ENCODE measurements around the gene NBAS. TPM values are rescaled to one million over a fixed set of nuclear protein-coding genes. Genes with fewer than 3 reads are reported as not detected.
"Not testable (repeated sequence)": the region's sequence is repeated elsewhere in the genome, so short reads cannot be mapped to it uniquely, and the experiment has no call there.

Gene NBAS
- polyA plus RNA-seq, 1 donor from 2014 or later: 31.9 TPM

DNA sequence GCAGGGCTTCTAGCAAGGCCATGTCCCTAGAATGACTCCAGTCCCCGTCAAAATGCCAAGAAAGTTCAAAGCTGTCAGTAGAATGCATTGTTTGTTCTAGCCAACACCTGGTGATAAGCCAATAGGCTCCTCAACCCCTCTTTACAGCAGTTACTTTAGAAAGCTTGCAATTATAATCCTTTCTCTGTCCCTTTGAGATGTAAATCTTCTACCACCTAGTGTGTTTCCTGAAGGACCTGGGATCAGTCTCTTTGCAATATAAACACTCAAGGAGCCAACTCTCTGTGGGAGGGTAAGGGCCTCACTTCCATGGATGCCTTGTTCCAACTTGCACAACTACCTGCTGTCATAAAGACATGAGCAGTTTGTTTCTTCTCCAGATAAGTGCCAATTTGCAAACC is 301.8 kb downstream of the NBAS start:
- TF ChIP-seq, protein P1, sequence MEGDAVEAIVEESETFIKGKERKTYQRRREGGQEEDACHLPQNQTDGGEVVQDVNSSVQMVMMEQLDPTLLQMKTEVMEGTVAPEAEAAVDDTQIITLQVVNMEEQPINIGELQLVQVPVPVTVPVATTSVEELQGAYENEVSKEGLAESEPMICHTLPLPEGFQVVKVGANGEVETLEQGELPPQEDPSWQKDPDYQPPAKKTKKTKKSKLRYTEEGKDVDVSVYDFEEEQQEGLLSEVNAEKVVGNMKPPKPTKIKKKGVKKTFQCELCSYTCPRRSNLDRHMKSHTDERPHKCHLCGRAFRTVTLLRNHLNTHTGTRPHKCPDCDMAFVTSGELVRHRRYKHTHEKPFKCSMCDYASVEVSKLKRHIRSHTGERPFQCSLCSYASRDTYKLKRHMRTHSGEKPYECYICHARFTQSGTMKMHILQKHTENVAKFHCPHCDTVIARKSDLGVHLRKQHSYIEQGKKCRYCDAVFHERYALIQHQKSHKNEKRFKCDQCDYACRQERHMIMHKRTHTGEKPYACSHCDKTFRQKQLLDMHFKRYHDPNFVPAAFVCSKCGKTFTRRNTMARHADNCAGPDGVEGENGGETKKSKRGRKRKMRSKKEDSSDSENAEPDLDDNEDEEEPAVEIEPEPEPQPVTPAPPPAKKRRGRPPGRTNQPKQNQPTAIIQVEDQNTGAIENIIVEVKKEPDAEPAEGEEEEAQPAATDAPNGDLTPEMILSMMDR (IDR thresholded peaks at IDR 0.05; ENCODE audit: poor library complexity, severe bottlenecking): no peak
- TF ChIP-seq EZH2 (IDR thresholded peaks at IDR 0.05; ENCODE audit: borderline replicate concordance, insufficient read depth, low read length, poor library complexity, severe bottlenecking) (no peak), EP300 (conservative IDR thresholded peaks at IDR 0.05; ENCODE audit: poor library complexity, severe bottlenecking) (no peak), TAF1 (IDR thresholded peaks at IDR 0.05; ENCODE audit: low read depth) (no peak), POLR2AphosphoS5 (IDR thresholded peaks at IDR 0.05) (no peak), MXI1 (conservative IDR thresholded peaks at IDR 0.05; ENCODE audit: poor library complexity, severe bottlenecking) (no peak), RAD21 (conservative IDR thresholded peaks at IDR 0.05) (no peak), SMC3 (conservative IDR thresholded peaks at IDR 0.05; ENCODE audit: poor library complexity) (no peak)
- TF ChIP-seq, protein P2, sequence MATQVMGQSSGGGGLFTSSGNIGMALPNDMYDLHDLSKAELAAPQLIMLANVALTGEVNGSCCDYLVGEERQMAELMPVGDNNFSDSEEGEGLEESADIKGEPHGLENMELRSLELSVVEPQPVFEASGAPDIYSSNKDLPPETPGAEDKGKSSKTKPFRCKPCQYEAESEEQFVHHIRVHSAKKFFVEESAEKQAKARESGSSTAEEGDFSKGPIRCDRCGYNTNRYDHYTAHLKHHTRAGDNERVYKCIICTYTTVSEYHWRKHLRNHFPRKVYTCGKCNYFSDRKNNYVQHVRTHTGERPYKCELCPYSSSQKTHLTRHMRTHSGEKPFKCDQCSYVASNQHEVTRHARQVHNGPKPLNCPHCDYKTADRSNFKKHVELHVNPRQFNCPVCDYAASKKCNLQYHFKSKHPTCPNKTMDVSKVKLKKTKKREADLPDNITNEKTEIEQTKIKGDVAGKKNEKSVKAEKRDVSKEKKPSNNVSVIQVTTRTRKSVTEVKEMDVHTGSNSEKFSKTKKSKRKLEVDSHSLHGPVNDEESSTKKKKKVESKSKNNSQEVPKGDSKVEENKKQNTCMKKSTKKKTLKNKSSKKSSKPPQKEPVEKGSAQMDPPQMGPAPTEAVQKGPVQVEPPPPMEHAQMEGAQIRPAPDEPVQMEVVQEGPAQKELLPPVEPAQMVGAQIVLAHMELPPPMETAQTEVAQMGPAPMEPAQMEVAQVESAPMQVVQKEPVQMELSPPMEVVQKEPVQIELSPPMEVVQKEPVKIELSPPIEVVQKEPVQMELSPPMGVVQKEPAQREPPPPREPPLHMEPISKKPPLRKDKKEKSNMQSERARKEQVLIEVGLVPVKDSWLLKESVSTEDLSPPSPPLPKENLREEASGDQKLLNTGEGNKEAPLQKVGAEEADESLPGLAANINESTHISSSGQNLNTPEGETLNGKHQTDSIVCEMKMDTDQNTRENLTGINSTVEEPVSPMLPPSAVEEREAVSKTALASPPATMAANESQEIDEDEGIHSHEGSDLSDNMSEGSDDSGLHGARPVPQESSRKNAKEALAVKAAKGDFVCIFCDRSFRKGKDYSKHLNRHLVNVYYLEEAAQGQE (IDR thresholded peaks at IDR 0.05; ENCODE audit: borderline replicate concordance): no peak
- Histone ChIP-seq H4K20me1 (ENCODE audit: insufficient read depth) (no peaks in the 10 kb centered on the region), H2AFZ (ENCODE audit: low read depth, low read length) (no peak overlapping the region), H3K36me3 (ENCODE audit: insufficient read depth, low read length) (no peaks in the 10 kb centered on the region), H3K79me2 (replicated peaks; ENCODE audit: insufficient read depth, low read length) (no peaks in the 10 kb centered on the region), H3K9me2 (ENCODE audit: insufficient read depth, low read length) (no peaks in the 10 kb centered on the region), H3K4me2 (ENCODE audit: low read length) (no peak overlapping the region), H3K4me3 (ENCODE audit: low read length) (no peak overlapping the region), H3K27me3 (ENCODE audit: insufficient read depth, low read depth, low read length) (no peaks in the 10 kb centered on the region), H3K9me3 (ENCODE audit: low read length) (no peaks in the 10 kb centered on the region), H3F3A (ENCODE audit: insufficient read depth, low read length, poor library complexity, severe bottlenecking) (no peaks in the 10 kb centered on the region), H3K27ac (ENCODE audit: low read length) (no peak overlapping the region), H3K9ac (ENCODE audit: low read length) (no peak overlapping the region)

DNA sequence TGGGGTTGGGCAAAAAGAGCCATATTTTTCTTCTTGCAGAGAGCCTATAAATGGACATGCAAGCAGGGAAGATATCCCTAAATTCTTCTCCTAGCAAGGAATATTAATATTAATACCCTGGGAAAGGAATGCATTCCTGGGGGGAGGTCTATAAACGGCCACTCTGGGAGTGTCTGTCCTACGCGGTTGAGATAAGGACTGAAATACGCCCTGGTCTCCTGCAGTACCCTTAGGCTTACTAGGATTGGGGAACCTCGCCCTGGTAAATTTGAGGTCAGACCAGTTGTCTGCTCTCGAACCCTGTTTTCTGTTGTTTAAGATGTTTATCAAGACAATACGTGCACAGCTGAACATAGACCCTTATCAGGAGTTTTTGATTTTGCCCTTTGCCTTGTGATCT is 302.7 kb downstream of the NBAS start:
- H2AFZ ChIP-seq (ENCODE audit: low read depth, low read length); H3K4me2 ChIP-seq (ENCODE audit: low read length); H3K4me3 ChIP-seq (ENCODE audit: low read length); H3K79me2 ChIP-seq (replicated peaks; ENCODE audit: insufficient read depth, low read length); H3K9ac ChIP-seq (ENCODE audit: low read length); H3F3A ChIP-seq (ENCODE audit: insufficient read depth, low read length, poor library complexity, severe bottlenecking); H3K9me3 ChIP-seq (ENCODE audit: low read length); H4K20me1 ChIP-seq (ENCODE audit: insufficient read depth); H3K27me3 ChIP-seq (ENCODE audit: insufficient read depth, low read depth, low read length); H3K36me3 ChIP-seq (ENCODE audit: insufficient read depth, low read length); H3K9me2 ChIP-seq (ENCODE audit: insufficient read depth, low read length); H3K27ac ChIP-seq (ENCODE audit: low read length): not testable (repeated sequence)

DNA sequence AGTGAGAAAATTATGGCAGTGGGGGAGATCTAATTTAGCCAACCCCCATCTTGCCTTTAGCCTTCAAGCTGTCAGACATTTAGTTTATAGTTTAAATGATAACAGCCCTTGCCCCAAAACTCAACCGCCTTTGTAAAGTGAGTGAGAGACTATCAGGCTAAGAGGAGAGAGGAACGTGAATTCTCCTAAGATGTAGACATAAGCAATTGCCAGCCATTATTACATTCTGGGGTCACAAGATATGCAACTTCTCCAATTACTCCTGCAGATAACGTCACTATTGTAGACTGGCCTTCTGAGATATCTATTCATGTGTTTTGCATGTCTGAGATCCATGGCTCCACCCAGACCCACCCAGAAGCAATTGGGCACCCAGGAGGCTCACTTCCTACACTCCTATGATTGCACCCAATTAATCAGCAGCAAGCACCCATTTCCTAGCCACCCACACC is 307.3 kb downstream of the NBAS start:
- H3K9ac ChIP-seq (ENCODE audit: low read length): no peak overlapping the region
- H3K27me3 ChIP-seq (ENCODE audit: insufficient read depth, low read depth, low read length): no peaks in the 10 kb centered on the region
- H3F3A ChIP-seq (ENCODE audit: insufficient read depth, low read length, poor library complexity, severe bottlenecking): no peaks in the 10 kb centered on the region
- H3K36me3 ChIP-seq (ENCODE audit: insufficient read depth, low read length): no peaks in the 10 kb centered on the region
- H3K9me3 ChIP-seq (ENCODE audit: low read length): no peaks in the 10 kb centered on the region
- no peak for TF ChIP-seq MXI1 (conservative IDR thresholded peaks at IDR 0.05; ENCODE audit: poor library complexity, severe bottlenecking)
- no peaks in the 10 kb centered on the region for H3K79me2 ChIP-seq (replicated peaks; ENCODE audit: insufficient read depth, low read length)
- no peaks in the 10 kb centered on the region for H4K20me1 ChIP-seq (ENCODE audit: insufficient read depth)
- H3K27ac ChIP-seq (ENCODE audit: low read length): no peak overlapping the region
- H3K4me2 ChIP-seq (ENCODE audit: low read length): no peak overlapping the region
- H3K9me2 ChIP-seq (ENCODE audit: insufficient read depth, low read length): no peaks in the 10 kb centered on the region
- H3K4me3 ChIP-seq (ENCODE audit: low read length): no peak overlapping the region
- no peak overlapping the region for H2AFZ ChIP-seq (ENCODE audit: low read depth, low read length)

Data from neural cell (in vitro differentiated cells).